22Rv1 (cell line): ENCODE results near the gene ELMO3.

Source experiments
- H3K27ac ChIP-seq: fragments of 450-650 bp; 2 replicates; pipeline ENCODE4 v1.5.1; 2017
- ZFX ChIP-seq: fragments of 450-650 bp; IDR thresholded peaks from 2 replicates; pipeline ENCODE4 v1.6.1; 2017; ENCODE audit warnings: antibody characterized with exemption, borderline replicate concordance
- TF ChIP-seq, protein P1 (sequence below): fragments of 450-650 bp; IDR thresholded peaks from 2 replicates; pipeline ENCODE4 v1.5.1; 2017; ENCODE audit warnings: mild to moderate bottlenecking

The ELMO3 gene

DNA sequence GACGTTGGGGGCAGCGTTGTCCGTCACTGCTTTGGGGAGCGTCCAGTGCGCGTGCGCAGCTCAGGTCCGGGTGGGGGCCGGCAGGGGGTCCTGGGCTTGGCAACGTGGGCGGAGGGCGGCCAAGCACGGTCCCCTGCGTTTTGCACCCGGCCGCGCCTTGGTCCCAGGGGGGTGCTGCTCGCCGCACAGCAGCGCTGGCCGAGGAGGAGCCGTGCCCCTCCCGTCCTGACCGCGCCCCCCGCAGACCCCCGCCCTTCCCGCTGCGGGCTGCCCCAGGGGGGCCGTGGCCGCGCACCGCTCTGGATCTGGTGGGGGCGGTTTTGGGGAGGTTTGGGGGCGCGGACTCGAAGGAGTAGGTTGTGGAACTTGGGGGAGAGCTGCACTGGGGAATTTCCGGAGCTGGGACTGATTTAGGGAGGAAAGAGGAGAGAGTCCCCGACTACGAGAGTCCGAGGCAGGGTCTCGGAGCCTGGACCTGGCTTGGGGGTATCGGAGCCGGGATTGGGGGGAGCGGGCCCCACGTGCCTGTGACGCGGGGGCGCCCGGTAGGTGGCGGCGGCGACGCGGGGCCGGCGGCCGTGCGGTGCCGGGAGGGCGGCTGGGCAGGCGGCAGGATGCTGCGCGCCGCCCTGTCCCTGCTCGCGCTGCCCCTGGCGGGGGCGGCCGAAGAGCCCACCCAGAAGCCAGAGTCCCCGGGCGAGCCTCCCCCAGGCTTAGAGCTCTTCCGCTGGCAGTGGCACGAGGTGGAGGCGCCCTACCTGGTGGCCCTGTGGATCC is 49.7 kb downstream of the ELMO3 start, which contains the start of gene SLC9A5:
TSS of gene SLC9A5 (plus strand) at position 579 of the 777 bp plus-strand sequence. CDS start at position 615, 36 bp downstream.
- TF ChIP-seq, protein P1, sequence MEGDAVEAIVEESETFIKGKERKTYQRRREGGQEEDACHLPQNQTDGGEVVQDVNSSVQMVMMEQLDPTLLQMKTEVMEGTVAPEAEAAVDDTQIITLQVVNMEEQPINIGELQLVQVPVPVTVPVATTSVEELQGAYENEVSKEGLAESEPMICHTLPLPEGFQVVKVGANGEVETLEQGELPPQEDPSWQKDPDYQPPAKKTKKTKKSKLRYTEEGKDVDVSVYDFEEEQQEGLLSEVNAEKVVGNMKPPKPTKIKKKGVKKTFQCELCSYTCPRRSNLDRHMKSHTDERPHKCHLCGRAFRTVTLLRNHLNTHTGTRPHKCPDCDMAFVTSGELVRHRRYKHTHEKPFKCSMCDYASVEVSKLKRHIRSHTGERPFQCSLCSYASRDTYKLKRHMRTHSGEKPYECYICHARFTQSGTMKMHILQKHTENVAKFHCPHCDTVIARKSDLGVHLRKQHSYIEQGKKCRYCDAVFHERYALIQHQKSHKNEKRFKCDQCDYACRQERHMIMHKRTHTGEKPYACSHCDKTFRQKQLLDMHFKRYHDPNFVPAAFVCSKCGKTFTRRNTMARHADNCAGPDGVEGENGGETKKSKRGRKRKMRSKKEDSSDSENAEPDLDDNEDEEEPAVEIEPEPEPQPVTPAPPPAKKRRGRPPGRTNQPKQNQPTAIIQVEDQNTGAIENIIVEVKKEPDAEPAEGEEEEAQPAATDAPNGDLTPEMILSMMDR, result peak; percentile 59
- no peak for TF ChIP-seq ZFX
- H3K27ac ChIP-seq, result no peak within 1 kb of the TSS

DNA sequence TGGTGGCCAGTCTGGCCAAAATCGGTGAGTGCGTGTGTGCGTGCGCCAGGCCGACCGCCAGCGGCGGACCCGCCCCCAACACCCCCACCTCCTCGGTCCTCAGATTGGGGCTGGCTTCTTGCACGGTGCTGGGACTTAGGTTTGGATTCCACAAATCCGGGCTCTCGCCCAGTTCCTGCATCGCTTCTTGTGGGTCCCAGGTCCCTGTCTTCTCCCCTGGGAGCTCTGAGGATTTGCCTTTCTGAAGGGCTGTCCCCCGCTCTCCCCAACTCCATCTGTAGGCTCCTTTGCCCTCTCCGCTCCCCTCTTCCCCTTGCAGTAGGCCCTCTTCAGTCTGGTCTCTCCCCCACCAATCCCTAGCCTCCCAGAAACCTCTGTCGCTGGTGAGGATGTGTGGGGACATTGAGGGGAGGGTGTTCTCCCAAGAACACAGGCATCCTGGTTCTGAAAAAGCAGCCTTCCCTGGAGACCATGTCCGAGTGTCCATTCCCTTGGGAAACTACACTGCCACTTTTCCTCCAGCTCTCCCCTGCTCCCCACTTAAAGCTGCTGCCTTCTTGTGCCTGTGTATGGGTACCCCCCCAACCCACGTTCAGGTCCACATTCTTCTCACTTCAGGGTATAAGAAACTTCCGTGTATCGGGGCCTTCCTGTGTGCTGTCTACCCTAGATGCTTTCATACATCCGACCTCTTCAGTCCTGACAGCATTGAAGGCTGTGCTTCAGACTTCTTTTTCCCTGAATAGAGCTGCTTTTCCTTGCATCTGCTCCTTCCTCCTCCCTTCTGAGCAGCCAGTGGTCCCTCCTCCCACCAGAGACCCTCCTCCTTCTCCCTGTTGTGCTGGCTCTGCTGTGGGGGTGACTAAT is 50.5 kb downstream of the ELMO3 start:
- H3K27ac ChIP-seq, result no peak overlapping the region
- no peak for TF ChIP-seq ZFX
- TF ChIP-seq, protein P1, result no peak

DNA sequence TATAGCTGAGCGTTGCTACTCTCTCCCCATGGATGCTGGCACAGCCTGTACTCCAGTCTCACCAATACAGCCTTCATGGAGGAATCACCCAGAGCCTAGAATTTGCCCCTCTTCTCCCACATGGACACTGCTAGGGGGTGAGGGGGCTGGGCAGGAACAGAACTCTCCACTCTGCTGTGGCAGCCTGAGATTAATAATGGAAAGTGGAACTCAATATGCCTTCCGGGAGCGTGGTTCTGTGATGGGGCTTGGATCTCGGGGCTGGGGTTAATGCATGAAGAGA is 51.1 kb downstream of the ELMO3 start:
- no peak for TF ChIP-seq ZFX
- TF ChIP-seq, protein P1, result no peak
- no peak overlapping the region for H3K27ac ChIP-seq

DNA sequence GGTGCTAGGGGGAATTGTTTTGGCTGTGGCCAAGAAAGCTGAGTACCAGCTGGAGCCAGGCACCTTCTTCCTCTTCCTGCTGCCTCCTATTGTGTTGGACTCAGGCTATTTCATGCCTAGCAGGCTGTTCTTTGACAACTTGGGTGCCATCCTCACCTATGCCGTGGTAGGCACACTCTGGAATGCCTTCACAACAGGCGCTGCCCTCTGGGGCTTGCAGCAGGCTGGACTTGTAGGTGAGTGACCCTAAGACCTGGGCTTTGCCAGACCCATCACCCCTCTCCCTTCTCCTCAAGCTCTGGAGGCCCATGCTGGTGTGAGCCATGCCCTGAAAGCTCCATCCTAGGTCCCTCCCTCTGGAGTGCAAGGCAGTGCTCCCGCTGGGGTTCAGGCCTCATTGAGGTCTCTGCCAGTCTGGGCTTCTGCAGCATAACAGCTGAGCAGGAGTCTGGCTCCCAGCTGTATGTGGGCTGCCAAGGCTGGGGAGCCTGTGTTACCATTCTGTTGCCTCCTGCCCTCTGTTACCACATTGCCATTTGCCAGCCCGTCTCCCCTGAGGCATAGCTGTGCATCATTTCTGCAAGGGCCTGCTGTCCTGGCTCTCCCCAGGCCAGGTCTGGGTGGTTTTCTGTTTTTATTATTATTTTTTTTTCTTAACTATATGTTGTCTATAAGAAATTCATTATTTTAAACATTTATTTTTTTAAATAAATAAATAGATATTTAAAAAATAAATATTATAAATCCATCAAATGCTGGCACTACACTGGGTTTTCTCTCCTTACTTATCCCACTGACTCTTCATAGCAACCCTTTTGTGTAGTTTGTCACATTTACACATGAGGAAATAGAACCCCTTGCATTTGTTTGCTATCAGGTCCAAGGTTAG is 53.9 kb downstream of the ELMO3 start:
- no peak overlapping the region for H3K27ac ChIP-seq
- TF ChIP-seq, protein P1, result no peak
- no peak for TF ChIP-seq ZFX
